OCI-M1 (cell line): ENCODE results near the gene TLR8.
"Not testable (repeated sequence)": the region's sequence is repeated elsewhere in the genome, so short reads cannot be mapped to it uniquely, and the experiment has no call there.

ENCODE experiments used
- DNase-seq: peaks from one replicate; lab custom pipeline; 2025; lab: John Stamatoyannopoulos, UW

Gene TLR8

GRCh38 chrX:12898073-12898472 is 8.3 kb upstream of the TLR8 start:
- no peak for DNase-seq

- no peak for DNase-seq
Observed at GRCh38 chrX:12899506-12899905, 6.9 kb upstream of the TLR8 start.

DNA sequence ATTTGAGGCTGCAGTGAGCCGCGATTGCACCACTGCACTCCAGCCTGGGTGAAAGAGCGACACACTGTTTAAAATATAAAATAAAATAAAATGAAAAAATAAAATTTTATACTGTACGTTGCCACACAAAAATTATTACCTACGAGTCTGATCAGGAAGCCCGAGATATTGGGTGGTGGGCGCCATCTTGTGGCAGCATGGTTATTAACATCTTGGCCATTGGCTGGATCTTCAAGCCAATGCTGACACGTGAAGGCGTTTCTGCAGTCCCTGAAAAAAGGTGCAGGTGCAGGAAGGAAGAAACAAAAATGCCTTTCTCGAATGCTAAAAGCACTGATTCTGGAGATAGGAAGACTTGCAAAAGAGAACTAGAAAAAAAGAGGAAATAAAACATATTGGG is 4.9 kb upstream of the TLR8 start:
- DNase-seq = peak; percentile 66

GRCh38 chrX:12903646-12904045 is 2.8 kb upstream of the TLR8 start:
- no peak for DNase-seq

- DNase-seq = no peak
Observed at GRCh38 chrX:12910423-12911121, 4.2 kb downstream of the TLR8 start.

GRCh38 chrX:12911122-12911470 is 4.7 kb downstream of the TLR8 start:
- no peak for DNase-seq

DNA sequence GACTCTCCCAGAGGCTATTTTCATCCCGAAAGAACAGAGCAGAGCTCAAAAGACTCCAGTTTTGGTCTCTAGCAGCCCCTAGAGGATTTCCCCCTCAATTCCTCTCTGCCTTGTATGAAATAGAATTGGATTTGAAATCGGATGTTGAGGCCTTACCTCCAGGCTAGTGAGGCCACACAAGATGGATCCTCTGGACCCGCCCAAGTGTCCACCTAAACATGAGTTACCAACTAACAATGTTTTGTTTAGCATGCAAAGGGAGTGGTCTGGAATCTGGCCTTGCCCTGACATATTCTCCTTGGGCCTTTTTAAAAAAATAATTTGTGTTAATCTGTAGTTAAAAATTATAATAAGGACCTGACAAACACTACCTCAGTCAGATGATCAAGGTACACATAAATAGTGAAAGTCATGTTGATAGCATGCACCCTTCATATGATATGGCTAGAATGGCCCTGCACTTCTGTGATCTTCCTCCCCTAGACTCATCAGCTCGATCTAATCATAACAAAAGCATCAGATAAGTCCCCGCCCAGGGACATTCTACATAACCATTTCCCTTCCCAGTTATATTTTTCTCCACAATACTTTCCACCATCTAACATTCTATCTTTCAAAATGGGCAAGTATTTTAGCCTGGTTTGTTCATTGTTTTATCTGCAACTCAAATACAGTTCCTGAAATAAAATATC is 6.5 kb downstream of the TLR8 start:
- no peak for DNase-seq

DNA sequence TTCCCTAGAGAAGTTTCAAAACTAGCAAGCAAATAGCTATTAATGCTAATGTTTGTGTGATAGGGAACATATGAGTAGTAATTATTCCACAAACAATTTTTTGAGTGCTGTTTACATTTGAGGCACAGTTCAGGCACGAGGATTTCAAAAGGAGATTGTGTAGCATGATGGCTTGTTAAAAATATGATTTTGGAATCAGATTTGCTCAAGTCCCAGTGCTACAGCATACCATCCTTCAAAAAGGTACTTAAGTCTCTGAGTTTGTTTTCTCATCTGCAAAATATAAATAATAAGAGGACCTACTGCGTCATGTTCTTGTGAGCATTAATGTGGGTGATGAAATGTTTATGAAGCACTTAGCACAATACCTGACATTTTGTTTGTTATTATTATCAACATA is 11.3 kb downstream of the TLR8 start:
- DNase-seq = no peak

- no peak for DNase-seq
Observed at GRCh38 chrX:12919051-12919450, 12.6 kb downstream of the TLR8 start.

DNA sequence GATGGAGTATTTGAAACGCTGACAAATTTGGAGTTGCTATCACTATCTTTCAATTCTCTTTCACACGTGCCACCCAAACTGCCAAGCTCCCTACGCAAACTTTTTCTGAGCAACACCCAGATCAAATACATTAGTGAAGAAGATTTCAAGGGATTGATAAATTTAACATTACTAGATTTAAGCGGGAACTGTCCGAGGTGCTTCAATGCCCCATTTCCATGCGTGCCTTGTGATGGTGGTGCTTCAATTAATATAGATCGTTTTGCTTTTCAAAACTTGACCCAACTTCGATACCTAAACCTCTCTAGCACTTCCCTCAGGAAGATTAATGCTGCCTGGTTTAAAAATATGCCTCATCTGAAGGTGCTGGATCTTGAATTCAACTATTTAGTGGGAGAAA is 13.2 kb downstream of the TLR8 start:
- DNase-seq = no peak

- DNase-seq = no peak
Observed at GRCh38 chrX:12920990-12921389, 14.6 kb downstream of the TLR8 start.

GRCh38 chrX:12921886-12922598 is 15.6 kb downstream of the TLR8 start:
- DNase-seq = no peak

DNA sequence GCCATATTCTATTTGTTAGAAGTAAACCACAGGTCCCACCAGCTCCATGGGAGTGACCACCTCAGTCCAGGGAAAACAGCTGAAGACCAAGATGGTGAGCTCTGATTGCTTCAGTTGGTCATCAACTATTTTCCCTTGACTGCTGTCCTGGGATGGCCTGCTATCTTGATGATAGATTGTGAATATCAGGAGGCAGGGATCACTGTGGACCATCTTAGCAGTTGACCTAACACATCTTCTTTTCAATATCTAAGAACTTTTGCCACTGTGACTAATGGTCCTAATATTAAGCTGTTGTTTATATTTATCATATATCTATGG is 16.1 kb downstream of the TLR8 start:
- DNase-seq = no peak

- peak; percentile 6 for DNase-seq
Observed at GRCh38 chrX:12929701-12930100, 23.3 kb downstream of the TLR8 start.

DNA sequence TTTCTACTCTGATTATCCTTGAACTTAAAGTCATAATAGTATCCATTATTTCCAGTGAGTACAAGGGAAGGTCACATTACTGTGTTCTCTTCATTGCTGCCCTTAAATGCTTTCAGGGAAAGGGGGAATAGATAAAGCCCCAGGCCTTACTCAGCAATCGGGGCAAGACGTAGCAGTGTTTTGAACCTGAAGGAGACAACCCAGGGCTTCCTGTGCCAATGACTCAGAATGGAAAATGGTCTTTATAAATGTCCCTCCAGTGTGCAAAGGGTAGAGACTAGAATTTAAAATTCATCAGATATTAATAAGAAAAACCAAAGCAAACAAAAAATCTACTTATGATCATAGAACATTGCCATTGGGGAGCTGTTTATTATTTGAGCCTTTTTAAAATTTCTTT is 23.7 kb downstream of the TLR8 start:
- no peak for DNase-seq

DNA sequence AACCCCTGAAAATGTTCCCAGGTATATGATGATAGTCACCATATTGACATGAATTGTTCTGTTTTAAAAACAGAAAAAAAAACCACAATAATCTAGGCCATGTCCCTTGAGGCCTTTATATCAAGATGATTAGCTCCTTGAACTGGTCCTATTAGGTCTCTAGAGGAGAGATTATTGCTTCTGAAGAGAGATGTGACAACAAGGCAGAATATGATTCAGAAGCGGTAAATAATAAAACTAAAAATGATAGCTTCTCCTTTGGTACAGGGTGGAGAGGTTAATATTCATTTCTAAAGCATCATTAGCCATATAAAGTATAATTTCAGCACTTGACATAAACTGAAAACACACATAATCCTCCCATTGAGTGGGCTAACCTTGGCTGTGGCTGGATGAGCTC is 25.8 kb downstream of the TLR8 start:
- no peak for DNase-seq

- no peak for DNase-seq
Observed at GRCh38 chrX:12934850-12935249, 28.4 kb downstream of the TLR8 start.

DNA sequence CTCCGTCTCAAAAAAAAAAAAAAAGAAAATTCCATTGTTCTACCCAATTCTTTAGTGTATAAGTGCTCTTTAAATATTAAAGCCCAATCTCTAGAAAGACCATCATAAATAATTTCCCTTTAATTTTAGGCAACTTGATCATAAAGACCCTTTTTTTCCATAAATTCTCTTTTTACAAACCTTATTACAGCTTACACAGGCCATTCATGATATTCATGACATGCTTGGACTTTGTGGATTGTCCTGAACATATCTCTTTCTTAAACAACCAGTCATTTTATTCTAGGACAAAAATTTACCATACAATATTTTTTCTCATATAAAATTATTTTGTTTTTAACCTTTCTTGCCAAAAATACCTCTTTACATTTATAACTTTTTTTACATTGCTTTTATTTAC is 30.5 kb downstream of the TLR8 start:
- DNase-seq = no peak

DNA sequence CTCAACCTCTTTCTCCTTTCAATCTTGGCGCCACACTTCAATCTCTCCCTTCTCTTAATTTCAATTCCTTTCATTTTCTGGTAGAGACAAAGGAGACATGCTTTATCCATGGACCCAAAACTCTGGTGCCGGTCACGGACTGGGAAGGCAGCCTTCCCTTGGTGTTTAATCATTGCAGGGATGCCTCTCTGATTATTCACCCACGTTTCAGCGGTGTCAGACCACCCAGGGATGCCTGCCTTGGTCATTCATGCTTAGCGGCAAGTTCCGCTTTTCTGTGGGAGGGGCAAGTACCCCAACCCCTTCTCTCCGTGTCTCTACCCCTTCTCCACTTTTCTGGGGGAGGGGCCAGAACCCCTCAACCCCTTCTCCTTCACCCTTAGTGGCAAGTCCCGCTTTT is 34.1 kb downstream of the TLR8 start:
- not testable (repeated sequence) for DNase-seq

DNA sequence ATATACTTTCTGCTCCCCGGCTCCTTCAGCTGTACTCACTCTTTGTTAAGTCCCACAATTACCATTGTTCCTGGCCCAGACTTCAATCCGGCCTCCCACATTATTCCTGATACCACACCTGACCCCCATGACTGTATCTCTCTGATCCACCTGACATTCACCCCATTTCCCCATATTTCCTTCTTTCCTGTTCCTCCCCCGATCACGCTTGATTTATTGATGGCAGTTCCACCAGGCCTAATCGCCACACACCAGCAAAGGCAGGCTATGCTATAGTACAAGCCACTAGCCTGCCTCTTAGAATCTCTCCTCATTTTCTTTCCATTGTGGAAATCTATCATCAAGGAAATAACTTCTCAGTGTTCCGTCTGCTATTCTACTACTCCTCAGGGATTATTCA is 37.2 kb downstream of the TLR8 start:
- not testable (repeated sequence) for DNase-seq

- DNase-seq = not testable (repeated sequence)
Observed at GRCh38 chrX:12944452-12944851, 38.0 kb downstream of the TLR8 start.

- DNase-seq = no peak
Observed at GRCh38 chrX:12945494-12945893, 39.1 kb downstream of the TLR8 start.

- DNase-seq = no peak
Observed at GRCh38 chrX:12946406-12946805, 40.0 kb downstream of the TLR8 start.
